NCI-H187 (cell line): ENCODE data around the gene HIGD2A.

Experiments used
- DNase-seq, 2 experiments: peaks; one replicate each; lab custom pipeline; 2025; lab: John Stamatoyannopoulos, UW

HIGD2A gene

GRCh38 chr5:176388444-176389134 lies at the start of gene HIGD2A, which contains the start of gene NOP16:
TSS of gene HIGD2A (plus strand) at chr5:176388751. CDS start at chr5:176388820, 69 bp downstream.
TSS of gene NOP16 (minus strand) at chr5:176388598. CDS start at chr5:176388539, 59 bp downstream.
- DNase-seq: peak; percentile 95 to 97

GRCh38 chr5:176339304-176339703 lies 49.2 kb upstream of the HIGD2A start:
- DNase-seq: no peak

GRCh38 chr5:176341325-176342157 lies 47.0 kb upstream of the HIGD2A start:
- no peak for DNase-seq

- DNase-seq: no peak
Observed at GRCh38 chr5:176342158-176342483, 46.4 kb upstream of the HIGD2A start.

GRCh38 chr5:176342766-176343458 lies 45.6 kb upstream of the HIGD2A start:
- DNase-seq: no peak

- no peak for DNase-seq
Observed at GRCh38 chr5:176350416-176350815, 38.1 kb upstream of the HIGD2A start.

GRCh38 chr5:176352116-176352878 lies 36.3 kb upstream of the HIGD2A start:
- no peak for DNase-seq

- DNase-seq: no peak
Observed at GRCh38 chr5:176353533-176353932, 35.0 kb upstream of the HIGD2A start.

- DNase-seq: peak in 1 of 2 experiments; percentile 55
Observed at GRCh38 chr5:176355400-176356178, 33.0 kb upstream of the HIGD2A start.

- DNase-seq: no peak
Observed at GRCh38 chr5:176356179-176356566, 32.4 kb upstream of the HIGD2A start.

- no peak for DNase-seq
Observed at GRCh38 chr5:176359658-176360057, 28.9 kb upstream of the HIGD2A start.

- no peak for DNase-seq
Observed at GRCh38 chr5:176360894-176361436, 27.6 kb upstream of the HIGD2A start.

GRCh38 chr5:176361437-176362232 lies 26.9 kb upstream of the HIGD2A start, which contains the start of gene KIAA1191:
TSS of gene KIAA1191 (minus strand) at chr5:176361764. CDS start at chr5:176359508, 2,256 bp downstream.
- peak; percentile 62 to 64 for DNase-seq

GRCh38 chr5:176362233-176362490 lies 26.4 kb upstream of the HIGD2A start:
- no peak for DNase-seq

- DNase-seq: no peak
Observed at GRCh38 chr5:176364765-176365350, 23.7 kb upstream of the HIGD2A start.

GRCh38 chr5:176365351-176366231 lies 23.0 kb upstream of the HIGD2A start, which contains the start of gene ARL10:
TSS of gene ARL10 (plus strand) at chr5:176365487. CDS start at chr5:176365564, 77 bp downstream.
- no peak for DNase-seq

- no peak for DNase-seq
Observed at GRCh38 chr5:176366232-176366894, 22.2 kb upstream of the HIGD2A start.

- DNase-seq: no peak
Observed at GRCh38 chr5:176368726-176369125, 19.8 kb upstream of the HIGD2A start.
